K562 (cell line): ENCODE measurements around the gene NUP98. TPM values are rescaled to one million over a fixed set of nuclear protein-coding genes. Genes with fewer than 3 reads are reported as not detected.

Experiments used
- CBX5 ChIP-seq: IDR thresholded peaks from 2 replicates; pipeline ENCODE4 v1.6.1; 2014; ENCODE audit warnings: low read depth, borderline replicate concordance
- CTCFL ChIP-seq: IDR thresholded peaks from 2 replicates; pipeline ENCODE4 v1.6.1; 2011; ENCODE audit warnings: borderline replicate concordance, low read depth, mild to moderate bottlenecking, moderate library complexity, low read length; ENCODE audit not compliant: insufficient read depth, poor library complexity, severe bottlenecking
- DNMT1 ChIP-seq: fragments of 450-650 bp; IDR thresholded peaks from 2 replicates; pipeline ENCODE4 v1.6.1; 2016; ENCODE audit warnings: antibody characterized with exemption, mild to moderate bottlenecking
- EHMT2 ChIP-seq: fragments of 450-650 bp; IDR thresholded peaks from 2 replicates; pipeline ENCODE4 v1.6.1; 2018; ENCODE audit warnings: antibody characterized with exemption
- ETV5 ChIP-seq: sonication (generic); formaldehyde crosslinking; IDR thresholded peaks from 2 replicates; pipeline ENCODE4 v1.4.0; 2020; ENCODE audit warnings: low read depth, mild to moderate bottlenecking, missing genetic modification reagents
- FOXA1 ChIP-seq: fragments of 450-650 bp; IDR thresholded peaks from 2 replicates; pipeline ENCODE4 v1.6.1; 2016; ENCODE audit warnings: mild to moderate bottlenecking, borderline replicate concordance
- FOXM1 ChIP-seq, 2 experiments: fragments of 450-650 bp in 1 of 2; sonication (generic) in 1 of 2; formaldehyde crosslinking in 1 of 2; IDR thresholded peaks; 2 replicates each; pipeline versions ENCODE4 v1.6.1 to v1.9.0; 2017 to 2022; ENCODE audit warnings: low read depth in 2 of 2, mild to moderate bottlenecking in 2 of 2, missing genetic modification reagents in 1 of 2, moderate library complexity in 1 of 2
- HMBOX1 ChIP-seq: sonication (generic); IDR thresholded peaks from 2 replicates; pipeline ENCODE4 v1.6.1; 2016
- JUN ChIP-seq, 2 experiments: sonication (generic) in 1 of 2; formaldehyde crosslinking in 1 of 2; IDR thresholded peaks; 2 replicates each; pipeline versions ENCODE4 v1.6.1 to v1.8.0; 2012 to 2022; ENCODE audit warnings: borderline replicate concordance in 2 of 2, mild to moderate bottlenecking in 2 of 2, improper control_type of control experiment in 1 of 2, low read depth in 1 of 2, low read length in 1 of 2, missing genetic modification reagents in 1 of 2
- KDM5B ChIP-seq: fragments of 200-600 bp; sonication (generic); IDR thresholded peaks from 2 replicates; pipeline ENCODE4 v1.6.1; 2012; ENCODE audit warnings: low read depth, mild to moderate bottlenecking, moderate library complexity, low read length, control low read depth, inconsistent platforms; ENCODE audit not compliant: insufficient replicate concordance
- KLF16 ChIP-seq: IDR thresholded peaks from 2 replicates; pipeline ENCODE4 v1.6.1; 2016; ENCODE audit warnings: antibody characterized with exemption
- KLF6 ChIP-seq: fragments of 250-450 bp; sonication (Bioruptor Pico); IDR thresholded peaks from 2 replicates; pipeline ENCODE4 v1.4.0; 2020; ENCODE audit warnings: mild to moderate bottlenecking, moderate library complexity, borderline replicate concordance
- MEIS2 ChIP-seq: fragments of 450-650 bp; IDR thresholded peaks from 2 replicates; pipeline ENCODE4 v1.6.1; 2014; ENCODE audit warnings: mild to moderate bottlenecking; ENCODE audit not compliant: partially characterized antibody
- NFXL1 ChIP-seq: fragments of 450-650 bp; formaldehyde crosslinking; IDR thresholded peaks from 2 replicates; pipeline ENCODE4 v1.4.0; 2021; ENCODE audit warnings: mild to moderate bottlenecking
- RBFOX2 ChIP-seq: fragments of 200-400 bp; formaldehyde crosslinking; IDR thresholded peaks from 2 replicates; pipeline ENCODE4 v1.6.1; 2017; ENCODE audit warnings: low read depth, mild to moderate bottlenecking, low read length, moderate library complexity
- SIRT6 ChIP-seq: IDR thresholded peaks from one replicate; pipeline ENCODE4 v1.6.1; 2012; ENCODE audit warnings: low read depth, mild to moderate bottlenecking, control low read depth, inconsistent platforms, low read length, moderate library complexity
- TOE1 ChIP-seq, 2 experiments: fragments of 450-650 bp in 1 of 2; sonication (generic) in 1 of 2; formaldehyde crosslinking in 1 of 2; IDR thresholded peaks; 2 replicates each; pipeline versions ENCODE4 v1.7.1 to v1.8.0; 2016 to 2022; ENCODE audit warnings: borderline replicate concordance in 2 of 2, mild to moderate bottlenecking in 2 of 2, antibody characterized with exemption in 1 of 2, inconsistent platforms in 1 of 2, low read depth in 1 of 2, missing genetic modification reagents in 1 of 2, moderate library complexity in 1 of 2
- ZNF766 ChIP-seq: fragments of 200-800 bp; sonication (Bioruptor generic); conservative IDR thresholded peaks from 2 replicates; pipeline ENCODE4 v1.6.1; 2016; ENCODE audit warnings: missing genetic modification characterization, missing compliant biosample characterization
- polyA plus RNA-seq, 8 experiments: library from polyadenylated mRNA; depleted of rRNA in 4 of 8; stranded (reverse) in 5 of 8; unstranded in 3 of 8; fragments of >200 nt; fragmentation: Nextera tagmentation in 2 of 8; fragmentation: Illumina TruSeq in 1 of 8; extraction: Ambion mirVana in 2 of 8; extraction: Trizol in 1 of 8; gene quantifications; 2 replicates each; pipeline versions ENCODE4 v1.2.1 to v1.2.3, GENCODE V29; 2011 to 2014; ENCODE audit warnings: inconsistent platforms in 1 of 8, missing spikeins in 1 of 8
- total RNA-seq, 7 experiments: library from RNA; depleted of rRNA in 6 of 7; stranded (reverse); fragments of >200 nt in 6 of 7; fragmentation: Illumina TruSeq in 2 of 7; extraction: Trizol in 2 of 7; gene quantifications; 2 replicates each; pipeline versions ENCODE4 v1.2.1 to v1.2.3, GENCODE V29; 2011 to 2021; ENCODE audit warnings: low replicate concordance in 1 of 7

NUP98 gene
- total and polyA plus RNA-seq, 9 of the 15 experiments (the other 6 are each of a cell fraction or from before 2014, with no cell fraction given): 45.1 to 196 (median 130) TPM

GRCh38 chr11:3824714-3825472, 27.5 kb upstream of the NUP98 start (continued):
- peak; percentile 65 for TF ChIP-seq CTCFL
- TF ChIP-seq FOXM1 (IDR thresholded peaks at IDR 0.05; ENCODE audit: low read depth): no peak
- TF ChIP-seq FOXM1 (CRISPR knock-in tag; IDR thresholded peaks at IDR 0.05; ENCODE audit: low read depth): peak; percentile 10; the same call in 1 of the 2 replicates
- no peak for TF ChIP-seq KDM5B
- peak; percentile 45; the same call in 1 of the 2 replicates for TF ChIP-seq HMBOX1
- 0 out of 2 replicates have a peak, but pooled peaks have one; percentile 38 for TF ChIP-seq ZNF766
- peak; percentile 27 for TF ChIP-seq JUN (IDR thresholded peaks at IDR 0.05; ENCODE audit: borderline replicate concordance, low read depth, low read length)
- no peak for TF ChIP-seq JUN (CRISPR knock-in tag; IDR thresholded peaks at IDR 0.05; ENCODE audit: borderline replicate concordance)
- 0 out of 2 replicates have a peak, but pooled peaks have one; percentile 33 for TF ChIP-seq DNMT1
- TF ChIP-seq MEIS2: peak; percentile 46
- 0 out of 2 replicates have a peak, but pooled peaks have one; percentile 37 for TF ChIP-seq ETV5
- TF ChIP-seq KLF6: no peak
- TF ChIP-seq FOXA1: no peak
- no peak; the same call in 1 of the 2 replicates for TF ChIP-seq TOE1 (IDR thresholded peaks at IDR 0.05; ENCODE audit: borderline replicate concordance)
- TF ChIP-seq TOE1 (CRISPR knock-in tag; IDR thresholded peaks at IDR 0.05; ENCODE audit: borderline replicate concordance, low read depth): peak; percentile 63; the same call in 1 of the 2 replicates
- peak; percentile 71; the same call in 1 of the 2 replicates for TF ChIP-seq NFXL1 (CRISPR knock-in tag)
- TF ChIP-seq EHMT2: no peak
- TF ChIP-seq KLF16: peak; percentile 62; the same call in 1 of the 2 replicates
- peak; percentile 55 for TF ChIP-seq RBFOX2
- no peak for TF ChIP-seq SIRT6
- TF ChIP-seq CBX5: peak; percentile 79; the same call in 1 of the 2 replicates
